Chondrocyte (in vitro differentiated cells): ENCODE data around the gene PCDHB1. TPM values are rescaled to one million over a fixed set of nuclear protein-coding genes. Genes with fewer than 3 reads are reported as not detected.

ENCODE experiments used
- DNase-seq: peaks from one replicate; pipeline ENCODE4 v3.0.0; 2021; ENCODE audit warnings: mixed read lengths, low spot score
- H3K27ac Mint-ChIP-seq: one replicate; pipeline ENCODE4 v1.8.0; 2021; ENCODE audit warnings: mild to moderate bottlenecking, moderate library complexity, mixed read lengths; ENCODE audit not compliant: unreplicated experiment
- H3K27me3 Mint-ChIP-seq: 2 replicates; pipeline ENCODE4 v1.8.0; 2021; ENCODE audit warnings: low read depth, mixed read lengths
- H3K36me3 Mint-ChIP-seq: 2 replicates; pipeline ENCODE4 v1.8.0; 2021; ENCODE audit warnings: low read depth, mixed read lengths
- H3K4me1 Mint-ChIP-seq: 2 replicates; pipeline ENCODE4 v1.8.0; 2021; ENCODE audit warnings: low read depth, mild to moderate bottlenecking, mixed read lengths
- H3K4me3 Mint-ChIP-seq: one replicate; pipeline ENCODE4 v1.8.0; 2021; ENCODE audit warnings: mild to moderate bottlenecking, moderate library complexity, mixed read lengths; ENCODE audit not compliant: unreplicated experiment
- H3K9me3 Mint-ChIP-seq: 2 replicates; pipeline ENCODE4 v1.8.0; 2021; ENCODE audit warnings: low read depth, mixed read lengths
- total RNA-seq: library from RNA; stranded (reverse); gene quantifications from 3 replicates; pipeline ENCODE4 v1.2.1, GENCODE V29; 2021
- TF ChIP-seq, protein P1 (sequence below): fragments of 200-600 bp; sonication (generic); IDR thresholded peaks from 2 replicates; pipeline ENCODE4 v1.5.0; 2021; ENCODE audit warnings: antibody characterized with exemption, mild to moderate bottlenecking, moderate library complexity

PCDHB1 gene
- total RNA-seq, 1 donor from 2014 or later: 0.05 TPM

DNA sequence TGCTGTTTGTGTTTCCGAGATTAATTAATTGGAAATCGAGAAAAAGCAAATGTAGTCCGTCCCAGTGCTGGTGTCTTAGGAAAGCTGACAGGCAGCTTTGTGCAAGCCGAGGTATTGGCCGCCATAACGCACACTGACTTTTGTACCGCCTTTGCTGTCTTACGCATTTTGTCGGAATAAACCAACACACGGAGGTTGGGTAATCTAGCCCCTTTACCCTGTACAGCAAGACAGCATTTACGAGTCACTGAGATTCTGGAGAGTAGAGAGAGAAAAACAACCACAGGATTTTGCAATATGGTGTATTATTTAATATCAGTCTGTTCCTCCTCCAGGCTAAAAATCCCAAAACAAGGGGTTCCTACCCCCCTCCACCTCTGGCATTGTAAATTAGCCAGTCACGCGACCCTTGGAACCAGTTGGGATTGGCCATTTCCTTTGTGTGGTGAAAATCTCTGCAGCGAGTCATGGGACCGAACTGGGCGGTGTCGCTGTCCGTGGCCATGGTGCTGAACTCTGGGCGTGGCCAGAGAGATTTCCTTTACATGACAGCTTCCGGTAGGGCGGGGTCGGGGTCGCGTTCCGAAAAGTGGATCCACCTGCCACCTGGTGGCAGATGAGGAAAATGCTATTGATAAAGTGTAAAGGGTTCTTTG, 10.3 kb upstream of the PCDHB1 start:
- TF ChIP-seq, protein P1, sequence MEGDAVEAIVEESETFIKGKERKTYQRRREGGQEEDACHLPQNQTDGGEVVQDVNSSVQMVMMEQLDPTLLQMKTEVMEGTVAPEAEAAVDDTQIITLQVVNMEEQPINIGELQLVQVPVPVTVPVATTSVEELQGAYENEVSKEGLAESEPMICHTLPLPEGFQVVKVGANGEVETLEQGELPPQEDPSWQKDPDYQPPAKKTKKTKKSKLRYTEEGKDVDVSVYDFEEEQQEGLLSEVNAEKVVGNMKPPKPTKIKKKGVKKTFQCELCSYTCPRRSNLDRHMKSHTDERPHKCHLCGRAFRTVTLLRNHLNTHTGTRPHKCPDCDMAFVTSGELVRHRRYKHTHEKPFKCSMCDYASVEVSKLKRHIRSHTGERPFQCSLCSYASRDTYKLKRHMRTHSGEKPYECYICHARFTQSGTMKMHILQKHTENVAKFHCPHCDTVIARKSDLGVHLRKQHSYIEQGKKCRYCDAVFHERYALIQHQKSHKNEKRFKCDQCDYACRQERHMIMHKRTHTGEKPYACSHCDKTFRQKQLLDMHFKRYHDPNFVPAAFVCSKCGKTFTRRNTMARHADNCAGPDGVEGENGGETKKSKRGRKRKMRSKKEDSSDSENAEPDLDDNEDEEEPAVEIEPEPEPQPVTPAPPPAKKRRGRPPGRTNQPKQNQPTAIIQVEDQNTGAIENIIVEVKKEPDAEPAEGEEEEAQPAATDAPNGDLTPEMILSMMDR: peak; percentile 87
- peaks cover 14% of the 10 kb centered on the region for H3K27me3 Mint-ChIP-seq
- DNase-seq: peak; percentile 97
- no peak overlapping the region for H3K27ac Mint-ChIP-seq
- no peak overlapping the region for H3K4me3 Mint-ChIP-seq
- H3K4me1 Mint-ChIP-seq: no peaks in the 10 kb centered on the region
- H3K9me3 Mint-ChIP-seq: no peaks in the 10 kb centered on the region
- H3K36me3 Mint-ChIP-seq: no peaks in the 10 kb centered on the region

DNA sequence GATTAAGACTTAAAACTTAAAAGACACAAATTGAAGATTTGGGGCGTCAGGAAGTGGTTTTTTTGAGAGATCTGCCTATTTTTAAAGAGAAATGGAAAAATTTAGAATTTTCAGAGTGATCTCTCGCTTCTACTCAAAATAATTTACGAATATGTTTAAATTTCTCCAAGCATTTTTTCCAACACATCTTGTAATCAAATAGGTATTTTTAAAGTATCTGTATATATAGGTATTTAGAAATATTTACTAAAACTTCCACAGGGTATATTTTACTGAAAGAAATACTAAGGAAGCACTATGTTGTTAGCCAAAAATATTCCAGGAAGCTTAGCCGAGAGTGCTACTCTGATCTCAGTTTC, 9.8 kb upstream of the PCDHB1 start:
- H3K4me3 Mint-ChIP-seq: no peak overlapping the region
- H3K4me1 Mint-ChIP-seq: no peaks in the 10 kb centered on the region
- TF ChIP-seq, protein P1: peak; percentile 54
- DNase-seq: no peak
- peaks cover 16% of the 10 kb centered on the region for H3K27me3 Mint-ChIP-seq
- no peaks in the 10 kb centered on the region for H3K36me3 Mint-ChIP-seq
- no peak overlapping the region for H3K27ac Mint-ChIP-seq
- no peaks in the 10 kb centered on the region for H3K9me3 Mint-ChIP-seq

DNA sequence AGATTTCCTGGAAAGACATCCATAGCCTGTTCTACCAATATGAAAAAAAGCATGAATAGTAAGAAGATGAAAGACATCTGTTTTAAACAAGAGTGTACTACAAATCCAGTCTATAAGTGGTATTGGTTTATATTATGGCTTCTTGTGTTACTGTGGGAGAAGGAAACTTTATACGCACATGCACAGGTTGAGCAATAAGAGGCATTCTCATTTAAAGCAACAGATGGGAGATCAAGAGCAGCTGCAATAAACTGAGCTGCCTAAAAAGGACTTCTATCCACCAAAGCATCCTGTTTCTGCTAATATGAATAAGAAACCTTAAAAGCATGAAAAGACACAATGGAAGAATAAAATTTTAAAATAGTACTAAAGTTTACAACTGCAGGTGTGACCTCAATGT, 8.6 kb upstream of the PCDHB1 start:
- TF ChIP-seq, protein P1: no peak
- no peak for DNase-seq
- no peaks in the 10 kb centered on the region for H3K9me3 Mint-ChIP-seq
- H3K4me1 Mint-ChIP-seq: no peaks in the 10 kb centered on the region
- H3K27me3 Mint-ChIP-seq: peaks cover 21% of the 10 kb centered on the region
- H3K4me3 Mint-ChIP-seq: no peak overlapping the region
- H3K36me3 Mint-ChIP-seq: no peaks in the 10 kb centered on the region
- no peak overlapping the region for H3K27ac Mint-ChIP-seq

DNA sequence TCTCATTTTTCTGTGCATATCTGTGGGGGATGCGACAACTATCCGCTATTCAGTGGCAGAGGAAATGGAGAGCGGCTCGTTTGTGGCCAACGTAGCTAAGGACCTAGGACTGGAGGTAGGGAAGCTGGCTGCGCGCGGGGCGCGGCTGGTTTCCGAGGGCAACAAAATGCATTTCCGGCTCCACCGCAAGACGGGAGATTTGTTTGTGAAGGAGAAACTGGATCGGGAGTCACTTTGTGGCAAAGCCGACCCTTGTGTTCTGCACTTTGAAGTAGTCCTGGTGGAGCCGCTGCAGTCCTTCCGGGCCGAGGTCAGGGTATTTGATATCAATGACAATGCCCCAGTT, 320 bp downstream of the PCDHB1 start:
- Mint-ChIP-seq H3K4me1 (peaks cover 15% of the 10 kb centered on the region), H3K27ac (no peak overlapping the region)

DNA sequence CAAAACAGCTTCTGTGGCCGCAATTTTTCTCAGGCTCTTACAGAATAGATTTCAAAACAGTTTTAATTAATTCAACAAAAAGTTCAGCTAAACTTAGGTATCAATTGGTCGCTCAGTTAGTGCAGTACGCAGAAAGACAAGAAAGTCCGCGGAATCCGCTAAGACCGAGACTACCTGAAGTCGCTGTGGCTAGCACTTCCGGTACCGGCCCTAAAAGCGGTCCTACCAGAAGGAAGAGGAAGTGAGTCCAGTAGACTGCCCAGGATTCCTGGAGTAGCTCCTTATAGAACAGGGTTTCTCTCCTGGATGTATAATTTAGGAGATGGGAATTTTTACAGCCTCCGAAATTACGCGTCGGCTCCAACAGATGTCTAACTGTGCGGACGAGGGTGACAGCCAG, 26.7 kb downstream of the PCDHB1 start:
- DNase-seq: no peak
- Mint-ChIP-seq H3K9me3 (peaks cover 10% of the 10 kb centered on the region), H3K4me3 (no peak overlapping the region), H3K4me1 (no peaks in the 10 kb centered on the region), H3K27me3 (peaks cover 4% of the 10 kb centered on the region), H3K36me3 (no peaks in the 10 kb centered on the region), H3K27ac (no peak overlapping the region)
- TF ChIP-seq, protein P1: no peak

More for the DNA sequence above, 320 bp downstream of the PCDHB1 start:
- H3K36me3 Mint-ChIP-seq: no peaks in the 10 kb centered on the region
- TF ChIP-seq, protein P1: no peak
- no peak for DNase-seq
- no peaks in the 10 kb centered on the region for H3K9me3 Mint-ChIP-seq
- H3K4me3 Mint-ChIP-seq: peak overlapping the region; percentile 84
- H3K27me3 Mint-ChIP-seq: peaks cover 13% of the 10 kb centered on the region
